K562 (cell line): ENCODE measurements around the gene MBD6. TPM values are rescaled to one million over a fixed set of nuclear protein-coding genes. Genes with fewer than 3 reads are reported as not detected.

Source experiments
- BCOR ChIP-seq: fragments of 450-650 bp; IDR thresholded peaks from 2 replicates; pipeline ENCODE4 v1.6.1; 2016
- BMI1 ChIP-seq: fragments of 150-350 bp; IDR thresholded peaks from 2 replicates; pipeline ENCODE4 v1.6.1; 2014; ENCODE audit warnings: low read length
- DMBX1 ChIP-seq: fragments of 250-450 bp; sonication (Bioruptor Pico); IDR thresholded peaks from 2 replicates; pipeline ENCODE4 v1.8.0; 2022; ENCODE audit warnings: inconsistent platforms, mild to moderate bottlenecking, moderate library complexity, borderline replicate concordance
- E2F3 ChIP-seq: fragments of 250-450 bp; sonication (Bioruptor Pico); IDR thresholded peaks from 2 replicates; pipeline ENCODE4 v1.4.0; 2020; ENCODE audit warnings: mild to moderate bottlenecking
- ESRRB ChIP-seq: fragments of 250-450 bp; sonication (Bioruptor Pico); IDR thresholded peaks from 2 replicates; pipeline ENCODE4 v1.5.0; 2020; ENCODE audit warnings: mild to moderate bottlenecking, moderate library complexity, borderline replicate concordance
- KLF1 ChIP-seq: fragments of 450-650 bp; IDR thresholded peaks from 2 replicates; pipeline ENCODE4 v1.6.1; 2016; ENCODE audit warnings: missing genetic modification characterization, missing compliant biosample characterization
- MCM7 ChIP-seq, 2 experiments: fragments of 450-650 bp; IDR thresholded peaks; 2 replicates each; pipeline ENCODE4 v1.6.1; 2016 to 2018
- MECOM ChIP-seq: fragments of 250-450 bp; sonication (Bioruptor Pico); IDR thresholded peaks from 2 replicates; pipeline ENCODE4 v1.8.0; 2022; ENCODE audit warnings: inconsistent platforms
- MITF ChIP-seq: IDR thresholded peaks from 2 replicates; pipeline ENCODE4 v1.6.1; 2014; ENCODE audit warnings: antibody characterized with exemption
- MXI1 ChIP-seq: IDR thresholded peaks from 2 replicates; pipeline ENCODE4 v1.6.1; 2011; ENCODE audit warnings: low read depth, mild to moderate bottlenecking, improper control_type of control experiment, low read length
- NFRKB ChIP-seq: fragments of 450-650 bp; IDR thresholded peaks from 2 replicates; pipeline ENCODE4 v1.6.1; 2016; ENCODE audit warnings: low read depth
- RBM15 ChIP-seq: fragments of 200-400 bp; formaldehyde crosslinking; IDR thresholded peaks from 2 replicates; pipeline ENCODE4 v1.6.1; 2018; ENCODE audit warnings: mild to moderate bottlenecking, low read length, moderate library complexity; ENCODE audit not compliant: insufficient read depth
- RFX7 ChIP-seq: fragments of 250-450 bp; sonication (Bioruptor Pico); IDR thresholded peaks from 2 replicates; pipeline ENCODE4 v1.5.1; 2021; ENCODE audit warnings: mild to moderate bottlenecking
- SLC30A9 ChIP-seq: fragments of 250-450 bp; sonication (Bioruptor Pico); IDR thresholded peaks from 2 replicates; pipeline ENCODE4 v1.8.0; 2022; ENCODE audit warnings: mild to moderate bottlenecking, moderate library complexity
- SMARCB1 ChIP-seq: IDR thresholded peaks from 2 replicates; pipeline ENCODE4 v1.6.1; 2011; ENCODE audit warnings: improper control_type of control experiment, low read depth; ENCODE audit not compliant: insufficient read length
- SRSF1 ChIP-seq: fragments of 200-400 bp; formaldehyde crosslinking; IDR thresholded peaks from 2 replicates; pipeline ENCODE4 v1.6.1; 2017; ENCODE audit warnings: mild to moderate bottlenecking, low read depth, low read length, moderate library complexity
- TFAM ChIP-seq: fragments of 250-450 bp; sonication (Bioruptor Pico); conservative IDR thresholded peaks from 2 replicates; pipeline ENCODE4 v1.5.0; 2021; ENCODE audit warnings: mild to moderate bottlenecking, moderate library complexity
- ZC3H4 ChIP-seq: sonication (generic); formaldehyde crosslinking; IDR thresholded peaks from 2 replicates; pipeline ENCODE4 v1.9.0; 2021; ENCODE audit warnings: missing genetic modification reagents, borderline replicate concordance
- ZNF143 ChIP-seq: sonication (generic); formaldehyde crosslinking; IDR thresholded peaks from 2 replicates; pipeline ENCODE4 v1.9.0; 2022; ENCODE audit warnings: mild to moderate bottlenecking, missing genetic modification reagents
- ZNF77 ChIP-seq: fragments of 250-450 bp; sonication (Bioruptor Pico); IDR thresholded peaks from 2 replicates; pipeline ENCODE4 v1.5.0; 2020
- polyA plus RNA-seq, 8 experiments: library from polyadenylated mRNA; depleted of rRNA in 4 of 8; stranded (reverse) in 5 of 8; unstranded in 3 of 8; fragments of >200 nt; fragmentation: Nextera tagmentation in 2 of 8; fragmentation: Illumina TruSeq in 1 of 8; extraction: Ambion mirVana in 2 of 8; extraction: Trizol in 1 of 8; gene quantifications; 2 replicates each; pipeline versions ENCODE4 v1.2.1 to v1.2.3, GENCODE V29; 2011 to 2014; ENCODE audit warnings: inconsistent platforms in 1 of 8, missing spikeins in 1 of 8
- total RNA-seq, 7 experiments: library from RNA; depleted of rRNA in 6 of 7; stranded (reverse); fragments of >200 nt in 6 of 7; fragmentation: Illumina TruSeq in 2 of 7; extraction: Trizol in 2 of 7; gene quantifications; 2 replicates each; pipeline versions ENCODE4 v1.2.1 to v1.2.3, GENCODE V29; 2011 to 2021; ENCODE audit warnings: low replicate concordance in 1 of 7
- TF ChIP-seq, protein P1 (sequence below), 2 experiments: fragments of 450-650 bp; IDR thresholded peaks; 2 replicates each; pipeline ENCODE4 v1.6.1; 2016; ENCODE audit warnings: mild to moderate bottlenecking in 2 of 2, borderline replicate concordance in 1 of 2, low read depth in 1 of 2, moderate library complexity in 1 of 2
- TF ChIP-seq, protein P2 (sequence below): fragments of 250-450 bp; sonication (Bioruptor Pico); IDR thresholded peaks from 2 replicates; pipeline ENCODE4 v1.9.0; 2021; ENCODE audit warnings: mild to moderate bottlenecking

Gene MBD6
- total and polyA plus RNA-seq, 9 of the 15 experiments (the other 6 are each of a cell fraction or from before 2014, with no cell fraction given) = 2.0 to 54.8 (median 3.8) TPM

GRCh38 chr12:57539134-57539768 lies 16.6 kb downstream of the MBD6 start (continued):
- peak; percentile 52 for TF ChIP-seq MITF
- TF ChIP-seq SMARCB1 = no peak
- TF ChIP-seq KLF1 (tag) = no peak
- no peak for TF ChIP-seq RBM15
- TF ChIP-seq MECOM = no peak
- no peak for TF ChIP-seq BMI1
- no peak for TF ChIP-seq SRSF1
- no peak for TF ChIP-seq E2F3 (CRISPR knock-in tag)
- peak; percentile 88 for TF ChIP-seq DMBX1 (CRISPR knock-in tag)
- TF ChIP-seq NFRKB = 0 out of 2 replicates have a peak, but pooled peaks have one; percentile 46
- TF ChIP-seq SLC30A9 (CRISPR knock-in tag) = no peak
- TF ChIP-seq, protein P1, sequence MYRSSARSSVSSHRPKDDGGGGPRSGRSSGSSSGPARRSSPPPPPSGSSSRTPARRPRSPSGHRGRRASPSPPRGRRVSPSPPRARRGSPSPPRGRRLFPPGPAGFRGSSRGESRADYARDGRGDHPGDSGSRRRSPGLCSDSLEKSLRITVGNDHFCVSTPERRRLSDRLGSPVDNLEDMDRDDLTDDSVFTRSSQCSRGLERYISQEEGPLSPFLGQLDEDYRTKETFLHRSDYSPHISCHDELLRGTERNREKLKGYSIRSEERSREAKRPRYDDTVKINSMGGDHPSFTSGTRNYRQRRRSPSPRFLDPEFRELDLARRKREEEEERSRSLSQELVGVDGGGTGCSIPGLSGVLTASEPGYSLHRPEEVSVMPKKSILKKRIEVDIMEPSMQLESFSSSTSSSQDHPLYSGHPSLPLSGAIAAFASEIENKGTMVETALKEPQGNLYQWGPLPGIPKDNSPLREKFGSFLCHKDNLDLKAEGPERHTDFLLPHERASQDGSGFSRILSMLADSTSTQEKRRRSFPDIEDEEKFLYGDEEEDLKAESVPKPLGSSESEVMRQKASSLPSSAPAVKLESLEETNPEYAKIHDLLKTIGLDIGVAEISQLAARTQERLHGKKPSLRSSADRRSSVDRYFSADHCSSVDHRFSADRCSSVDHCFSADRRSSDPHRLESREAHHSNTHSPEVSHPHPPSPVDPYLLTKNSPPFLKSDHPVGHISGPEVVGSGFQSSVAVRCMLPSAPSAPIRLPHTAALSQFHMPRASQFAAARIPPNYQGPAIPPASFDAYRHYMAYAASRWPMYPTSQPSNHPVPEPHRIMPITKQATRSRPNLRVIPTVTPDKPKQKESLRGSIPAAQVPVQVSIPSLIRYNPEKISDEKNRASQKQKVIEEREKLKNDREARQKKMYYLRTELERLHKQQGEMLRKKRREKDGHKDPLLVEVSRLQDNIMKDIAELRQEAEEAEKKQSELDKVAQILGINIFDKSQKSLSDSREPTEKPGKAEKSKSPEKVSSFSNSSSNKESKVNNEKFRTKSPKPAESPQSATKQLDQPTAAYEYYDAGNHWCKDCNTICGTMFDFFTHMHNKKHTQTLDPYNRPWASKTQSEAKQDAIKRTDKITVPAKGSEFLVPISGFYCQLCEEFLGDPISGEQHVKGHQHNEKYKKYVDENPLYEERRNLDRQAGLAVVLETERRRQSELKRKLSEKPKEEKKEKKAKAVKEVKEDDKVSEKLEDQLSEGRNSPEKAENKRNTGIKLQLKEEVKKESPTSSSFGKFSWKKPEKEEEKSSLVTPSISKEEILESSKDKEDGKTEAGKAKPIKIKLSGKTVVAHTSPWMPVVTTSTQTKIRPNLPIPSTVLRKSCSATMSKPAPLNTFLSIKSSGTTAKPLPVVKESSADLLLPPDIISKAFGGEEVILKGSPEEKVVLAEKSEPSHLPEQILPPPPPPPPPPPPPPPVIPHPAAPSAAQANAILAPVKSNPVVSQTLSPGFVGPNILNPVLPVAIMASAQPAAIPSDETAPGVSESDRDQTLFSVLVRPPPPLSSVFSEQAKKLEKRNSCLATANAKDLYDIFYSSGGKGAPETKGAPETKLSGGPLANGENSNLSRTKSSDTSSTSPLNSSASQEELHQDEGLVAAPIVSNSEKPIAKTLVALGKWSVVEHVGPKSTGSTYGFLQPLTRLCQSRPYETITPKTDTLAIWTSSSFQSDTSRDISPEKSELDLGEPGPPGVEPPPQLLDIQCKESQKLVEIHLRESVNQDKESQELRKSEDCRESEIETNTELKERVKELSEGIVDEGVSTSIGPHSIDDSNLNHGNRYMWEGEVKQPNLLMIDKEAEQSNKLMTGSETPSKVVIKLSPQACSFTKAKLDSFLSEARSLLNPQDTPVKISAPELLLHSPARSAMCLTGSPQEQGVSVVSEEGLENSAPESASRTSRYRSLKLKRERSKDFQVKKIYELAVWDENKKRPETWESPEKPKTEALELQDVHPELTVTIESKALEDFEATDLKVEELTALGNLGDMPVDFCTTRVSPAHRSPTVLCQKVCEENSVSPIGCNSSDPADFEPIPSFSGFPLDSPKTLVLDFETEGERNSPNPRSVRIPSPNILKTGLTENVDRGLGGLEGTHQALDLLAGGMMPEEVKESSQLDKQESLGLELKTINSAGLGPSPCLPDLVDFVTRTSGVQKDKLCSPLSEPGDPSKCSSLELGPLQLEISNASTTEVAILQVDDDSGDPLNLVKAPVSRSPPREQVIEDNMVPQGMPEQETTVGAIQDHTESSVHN (IDR thresholded peaks at IDR 0.05; ENCODE audit: borderline replicate concordance in 1 of 2, low read depth in 1 of 2) = no peak
- TF ChIP-seq, protein P2, sequence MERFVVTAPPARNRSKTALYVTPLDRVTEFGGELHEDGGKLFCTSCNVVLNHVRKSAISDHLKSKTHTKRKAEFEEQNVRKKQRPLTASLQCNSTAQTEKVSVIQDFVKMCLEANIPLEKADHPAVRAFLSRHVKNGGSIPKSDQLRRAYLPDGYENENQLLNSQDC (CRISPR knock-in tag) = no peak
- no peak for TF ChIP-seq RFX7 (CRISPR knock-in tag)
- TF ChIP-seq ZNF77 (CRISPR knock-in tag) = no peak
- no peak for TF ChIP-seq TFAM (CRISPR knock-in tag)
- TF ChIP-seq ZC3H4 (CRISPR knock-in tag) = no peak
- no peak for TF ChIP-seq MXI1
- TF ChIP-seq BCOR = no peak
- TF ChIP-seq ZNF143 (CRISPR knock-in tag) = no peak
- no peak for TF ChIP-seq MCM7 (IDR thresholded peaks at IDR 0.05)
- no peak for TF ChIP-seq ESRRB (CRISPR knock-in tag)
